Right lung (tissue), 10 donors: ENCODE data around the gene DSEL. TPM values are rescaled to one million over a fixed set of nuclear protein-coding genes. Genes with fewer than 3 reads are reported as not detected.

Source experiments
- DNase-seq, 2 donors: peaks; one replicate each; pipeline ENCODE4 v3.0.0-alpha.2; 2013
- long read RNA-seq, 8 donors: transcript quantifications; one replicate each; lab custom pipeline, GENCODE V29; 2026
- polyA plus RNA-seq, 5 donors: library from polyadenylated mRNA; unstranded; fragments of 120-200 nt; gene quantifications; one replicate each; pipeline versions ENCODE4 v1.2.1 to v1.2.3, GENCODE V29; 2013; ENCODE audit warnings: inconsistent platforms in 1 of 5, low replicate concordance in 1 of 5; ENCODE audit not compliant: insufficient read length in 5 of 5, insufficient read depth in 1 of 5

The DSEL gene
- polyA plus RNA-seq = 1 to 10 TPM; 4.3 to 6.6 (median 4.6) TPM
- long read RNA-seq, donor 1, full-length matches to known transcripts = 5 of 5 reads
- long read RNA-seq, donor 1, partial matches to known transcripts = 0 of 5 reads
- long read RNA-seq, donor 1, other reads (novel, unspliced or antisense) = 0 of 5 reads
- long read RNA-seq, donor 2, full-length matches to known transcripts = 2 of 2 reads
- long read RNA-seq, donor 2, partial matches to known transcripts = 0 of 2 reads
- long read RNA-seq, donor 2, other reads (novel, unspliced or antisense) = 0 of 2 reads
- long read RNA-seq, donor 3, full-length matches to known transcripts = 2 of 2 reads
- long read RNA-seq, donor 3, partial matches to known transcripts = 0 of 2 reads
- long read RNA-seq, donor 3, other reads (novel, unspliced or antisense) = 0 of 2 reads
- long read RNA-seq, donor 4, full-length matches to known transcripts = 7 of 7 reads
- long read RNA-seq, donor 4, partial matches to known transcripts = 0 of 7 reads
- long read RNA-seq, donor 4, other reads (novel, unspliced or antisense) = 0 of 7 reads
- long read RNA-seq, donor 5, full-length matches to known transcripts = 11 of 11 reads
- long read RNA-seq, donor 5, partial matches to known transcripts = 0 of 11 reads
- long read RNA-seq, donor 5, other reads (novel, unspliced or antisense) = 0 of 11 reads
- long read RNA-seq, donor 6, full-length matches to known transcripts = 3 of 3 reads
- long read RNA-seq, donor 6, partial matches to known transcripts = 0 of 3 reads
- long read RNA-seq, donor 6, other reads (novel, unspliced or antisense) = 0 of 3 reads
- long read RNA-seq, donor 7 = 0 reads
- long read RNA-seq, donor 8, full-length matches to known transcripts = 2 of 2 reads
- long read RNA-seq, donor 8, partial matches to known transcripts = 0 of 2 reads
- long read RNA-seq, donor 8, other reads (novel, unspliced or antisense) = 0 of 2 reads

- peak; percentile 93 to 95 for DNase-seq
Observed at GRCh38 chr18:67516539-67517443, at the start of gene DSEL. Gene DSEL, minus strand, starts transcription at chr18:67516720. Its CDS starts 2,112 bp downstream, at chr18:67514608.

GRCh38 chr18:67553437-67553836, 36.9 kb upstream of the DSEL start:
- DNase-seq = no peak

GRCh38 chr18:67550872-67551520, 34.5 kb upstream of the DSEL start:
- DNase-seq = no peak

- no peak for DNase-seq
Observed at GRCh38 chr18:67549946-67550345, 33.4 kb upstream of the DSEL start.

GRCh38 chr18:67545681-67546080, 29.2 kb upstream of the DSEL start:
- DNase-seq = no peak

GRCh38 chr18:67540559-67540958, 24.0 kb upstream of the DSEL start:
- DNase-seq = no peak

GRCh38 chr18:67531929-67532328, 15.4 kb upstream of the DSEL start:
- DNase-seq = no peak

GRCh38 chr18:67525328-67526099, 9.0 kb upstream of the DSEL start:
- peak; percentile 53 to 57 for DNase-seq

- DNase-seq = no peak
Observed at GRCh38 chr18:67520351-67520921, 3.9 kb upstream of the DSEL start.

GRCh38 chr18:67519592-67519991, 3.1 kb upstream of the DSEL start:
- DNase-seq = no peak

- no peak for DNase-seq
Observed at GRCh38 chr18:67518566-67518965, 2.0 kb upstream of the DSEL start.

- no peak for DNase-seq
Observed at GRCh38 chr18:67517444-67517765, 885 bp upstream of the DSEL start.

GRCh38 chr18:67515942-67516538, 480 bp downstream of the DSEL start:
- DNase-seq = peak; percentile 84 to 85

- no peak for DNase-seq
Observed at GRCh38 chr18:67514901-67515540, 1.5 kb downstream of the DSEL start.

- DNase-seq = no peak
Observed at GRCh38 chr18:67514465-67514864, 2.1 kb downstream of the DSEL start.

GRCh38 chr18:67513280-67513679, 3.2 kb downstream of the DSEL start:
- DNase-seq = no peak

GRCh38 chr18:67511840-67512239, 4.7 kb downstream of the DSEL start:
- DNase-seq = no peak

- DNase-seq = no peak
Observed at GRCh38 chr18:67510831-67511230, 5.7 kb downstream of the DSEL start.
